ENCODE measurements around the gene CLDN6.

Gene CLDN6

GRCh38 chr16:2973605-2974318 lies 44.2 kb downstream of the CLDN6 start:
- Histone ChIP-seq H3K4me3 (ENCODE audit: low read length) (no peak overlapping the region), H3K79me2 (ENCODE audit: low read length) (peaks cover 41% of the 10 kb centered on the region), H3K4me2 (ENCODE audit: low read length) (no peak overlapping the region), H3K9ac (ENCODE audit: low read length) (no peak overlapping the region), H4K20me1 (ENCODE audit: insufficient read depth, low read length) (peaks cover 29% of the 10 kb centered on the region), H2AFZ (ENCODE audit: low read depth, low read length) (no peak overlapping the region), H3K27ac (ENCODE audit: low read length) (no peak overlapping the region), H3K9me3 (ENCODE audit: insufficient read depth, low read length) (no peaks in the 10 kb centered on the region), H3K36me3 (replicated peaks; ENCODE audit: low read depth, low read length) (peaks cover 47% of the 10 kb centered on the region), H3K4me1 (ENCODE audit: low read length) (peaks cover 10% of the 10 kb centered on the region; the same call in 1 of the 2 replicates), H3K27me3 (ENCODE audit: low read depth, low read length) (no peaks in the 10 kb centered on the region)
- TF ChIP-seq CTCF (IDR thresholded peaks at IDR 0.05; ENCODE audit: low read depth, low read length) = no peak
- TF ChIP-seq EZH2phosphoT487 (IDR thresholded peaks at IDR 0.05; ENCODE audit: low read depth) = no peak

GRCh38 chr16:2973093-2973492 lies 44.9 kb downstream of the CLDN6 start:
- Histone ChIP-seq H4K20me1 (ENCODE audit: insufficient read depth, low read length) (peaks cover 29% of the 10 kb centered on the region), H3K4me3 (ENCODE audit: low read length) (no peak overlapping the region), H3K4me2 (ENCODE audit: low read length) (no peak overlapping the region), H3K9ac (ENCODE audit: low read length) (no peak overlapping the region), H3K27ac (ENCODE audit: low read length) (no peak overlapping the region), H3K4me1 (ENCODE audit: low read length) (peaks cover 16% of the 10 kb centered on the region), H2AFZ (ENCODE audit: low read depth, low read length) (no peak overlapping the region), H3K27me3 (ENCODE audit: low read depth, low read length) (no peaks in the 10 kb centered on the region), H3K9me3 (ENCODE audit: insufficient read depth, low read length) (no peaks in the 10 kb centered on the region), H3K79me2 (ENCODE audit: low read length) (peaks cover 37% of the 10 kb centered on the region), H3K36me3 (replicated peaks; ENCODE audit: low read depth, low read length) (peaks cover 45% of the 10 kb centered on the region)
- no peak for TF ChIP-seq EZH2phosphoT487 (IDR thresholded peaks at IDR 0.05; ENCODE audit: low read depth)
- TF ChIP-seq CTCF (IDR thresholded peaks at IDR 0.05; ENCODE audit: low read depth, low read length) = no peak

DNA sequence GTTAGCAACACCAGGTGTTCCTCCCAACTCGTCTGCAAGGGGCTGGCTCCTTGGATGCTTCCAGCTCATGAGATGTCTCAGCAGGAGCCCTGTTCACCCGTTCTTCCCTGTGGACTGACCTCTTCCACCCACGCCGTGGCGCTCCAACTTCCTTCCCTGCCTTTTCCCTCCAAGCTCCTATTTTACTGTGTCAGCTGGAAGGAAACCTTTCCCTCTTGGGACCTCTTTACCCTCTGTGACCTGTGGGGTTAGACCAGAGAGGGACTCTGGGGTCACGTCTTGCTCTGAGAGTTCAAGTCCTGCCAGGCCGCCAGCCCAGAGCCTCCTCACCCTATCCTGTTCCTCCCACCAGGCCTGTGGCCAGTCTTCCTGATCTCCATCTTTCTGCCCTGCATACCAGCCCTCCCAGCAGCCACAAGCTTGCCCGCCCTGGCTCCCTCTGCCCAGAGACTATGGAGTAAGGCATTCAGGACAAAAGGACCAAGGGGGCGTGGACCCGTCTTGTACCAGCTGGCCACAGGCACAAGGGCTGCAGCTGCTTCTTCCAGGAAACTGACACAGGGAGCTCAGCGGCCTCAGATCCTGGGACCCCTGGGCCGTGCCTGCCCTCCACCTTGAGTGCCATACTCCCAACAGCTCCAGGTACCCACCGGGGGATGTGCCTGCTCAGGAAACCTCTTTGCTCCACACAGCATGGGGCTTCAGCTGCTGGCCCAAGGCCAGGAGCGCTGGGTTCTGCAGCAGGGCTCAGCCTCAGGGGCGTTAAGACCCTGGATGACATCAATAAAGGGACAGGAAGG lies 45.8 kb downstream of the CLDN6 start:
- Histone ChIP-seq H3K9ac (ENCODE audit: low read length) (no peak overlapping the region), H3K79me2 (ENCODE audit: low read length) (peaks cover 28% of the 10 kb centered on the region), H3K36me3 (replicated peaks; ENCODE audit: low read depth, low read length) (peaks cover 42% of the 10 kb centered on the region), H3K9me3 (ENCODE audit: insufficient read depth, low read length) (no peaks in the 10 kb centered on the region), H3K4me3 (ENCODE audit: low read length) (no peak overlapping the region), H3K27ac (ENCODE audit: low read length) (no peak overlapping the region), H3K4me1 (ENCODE audit: low read length) (peaks cover 20% of the 10 kb centered on the region), H3K27me3 (ENCODE audit: low read depth, low read length) (no peaks in the 10 kb centered on the region), H4K20me1 (ENCODE audit: insufficient read depth, low read length) (peaks cover 29% of the 10 kb centered on the region), H2AFZ (ENCODE audit: low read depth, low read length) (no peak overlapping the region), H3K4me2 (ENCODE audit: low read length) (no peak overlapping the region)
- TF ChIP-seq EZH2phosphoT487 (IDR thresholded peaks at IDR 0.05; ENCODE audit: low read depth) (no peak), CTCF (IDR thresholded peaks at IDR 0.05; ENCODE audit: low read depth, low read length) (no peak)

All from OCI-LY3 (cell line).